GM12878 (cell line): ENCODE measurements around the gene ZKSCAN5. TPM values are rescaled to one million over a fixed set of nuclear protein-coding genes. Genes with fewer than 3 reads are reported as not detected.

ENCODE experiments used
- ATAC-seq: fragments of 200-7000 bp; cut with Tn5 transposase; 3 replicates; pipeline ENCODE4 v1.9.1; 2020; ENCODE audit warnings: mild to moderate bottlenecking, moderate library complexity
- BruUV-seq: library from RNA; stranded (reverse); fragments of 400-500 nt; replicated peaks from 2 replicates; lab custom pipeline; 2021; lab: Mats Ljungman, UMichigan
- CTCF ChIA-PET: fragments of 300-600 bp; sonication (Branson Sonifier 250); formaldehyde crosslinking; extraction: SDS; loops from one replicate; lab custom pipeline; 2021; ENCODE audit warnings: inconsistent platforms; lab: Yijun Ruan, JAX
- POLR2A ChIA-PET: fragments of 350-600 bp; formaldehyde crosslinking; extraction: SDS; loops from one replicate; lab custom pipeline; 2021; ENCODE audit warnings: inconsistent platforms; lab: Charles Lee
- RAD21 ChIA-PET: fragments of 300-600 bp; sonication (Branson Sonifier 250); formaldehyde crosslinking; loops from one replicate; lab custom pipeline; 2023; ENCODE audit warnings: antibody characterized with exemption; ENCODE audit not compliant: unreplicated experiment; lab: Charles Lee
- SMC1A ChIA-PET: fragments of 300-600 bp; sonication (Branson Sonifier 250); formaldehyde crosslinking; loops from one replicate; lab custom pipeline; 2023; ENCODE audit not compliant: unreplicated experiment, uncharacterized antibody; lab: Charles Lee
- DNase-seq: peaks from one replicate; pipeline ENCODE4 v3.0.0-alpha.2; 2011; ENCODE audit warnings: low read depth, low spot score
- FAIRE-seq: peaks from 3 replicates; lab custom pipeline; 2011; peaks lifted over from hg19 to GRCh38; lab: Jason Lieb, UNC
- H2AFZ ChIP-seq: 2 replicates; pipeline ENCODE4 v1.6.0; 2011; ENCODE audit warnings: low read depth, low read length, control low read depth; ENCODE audit not compliant: control insufficient read depth
- H3K27ac ChIP-seq: 2 replicates; pipeline ENCODE4 v1.5.1; 2011; ENCODE audit warnings: control low read depth; ENCODE audit not compliant: control insufficient read depth, insufficient read depth
- H3K27me3 ChIP-seq, 2 experiments: replicated peaks in 1 of 2; 2 replicates each; pipeline versions ENCODE4 v1.6.0 to v1.6.1; 2011; ENCODE audit warnings: low read length in 1 of 2; ENCODE audit not compliant: control insufficient read depth in 2 of 2, insufficient read depth in 2 of 2
- H3K36me3 ChIP-seq, 2 experiments: 2 replicates each; pipeline ENCODE4 v1.5.1; 2011; ENCODE audit warnings: low read length in 1 of 2; ENCODE audit not compliant: control insufficient read depth in 2 of 2, insufficient read depth in 2 of 2
- H3K4me1 ChIP-seq: 2 replicates; pipeline ENCODE4 v1.6.1; 2011; ENCODE audit warnings: mild to moderate bottlenecking, low read length, moderate library complexity, mixed read lengths; ENCODE audit not compliant: control insufficient read depth, insufficient read depth
- H3K4me2 ChIP-seq: 2 replicates; pipeline ENCODE4 v1.6.0; 2011; ENCODE audit warnings: control low read depth; ENCODE audit not compliant: control insufficient read depth, insufficient read depth
- H3K4me3 ChIP-seq: fragments of 200-600 bp; sonication (generic); 2 replicates; pipeline ENCODE4 v1.5.1; 2016
- H3K79me2 ChIP-seq: 2 replicates; pipeline ENCODE4 v1.6.0; 2011; ENCODE audit warnings: low read length; ENCODE audit not compliant: control insufficient read depth, insufficient read depth
- H3K9ac ChIP-seq: 2 replicates; pipeline ENCODE4 v1.8.0; 2011; ENCODE audit warnings: low read length, control low read depth, mixed read lengths; ENCODE audit not compliant: control insufficient read depth, insufficient read depth
- H3K9me3 ChIP-seq: replicated peaks from 3 replicates; pipeline ENCODE4 v1.5.1; 2011; ENCODE audit warnings: mild to moderate bottlenecking, low read length; ENCODE audit not compliant: control insufficient read depth, insufficient read depth
- H4K20me1 ChIP-seq: 2 replicates; pipeline ENCODE4 v1.6.0; 2011; ENCODE audit not compliant: control insufficient read depth, insufficient read depth
- KLF5 ChIP-seq: fragments of 450-650 bp; IDR thresholded peaks from 2 replicates; pipeline ENCODE4 v1.6.1; 2014; ENCODE audit warnings: mild to moderate bottlenecking; ENCODE audit not compliant: partially characterized antibody
- NBN ChIP-seq: fragments of 450-650 bp; IDR thresholded peaks from 2 replicates; pipeline ENCODE4 v1.6.1; 2016
- NR2C1 ChIP-seq: fragments of 450-650 bp; IDR thresholded peaks from 2 replicates; pipeline ENCODE4 v1.6.1; 2017; ENCODE audit warnings: antibody characterized with exemption, mild to moderate bottlenecking, moderate library complexity
- RB1 ChIP-seq: fragments of 450-650 bp; formaldehyde crosslinking; IDR thresholded peaks from 2 replicates; pipeline ENCODE4 v1.6.1; 2017; ENCODE audit warnings: mild to moderate bottlenecking, borderline replicate concordance
- TCF12 ChIP-seq: IDR thresholded peaks from 2 replicates; pipeline ENCODE4 v1.6.1; 2011; ENCODE audit warnings: low read depth, mild to moderate bottlenecking, low read length
- YY1 ChIP-seq: IDR thresholded peaks from 2 replicates; pipeline ENCODE4 v1.6.1; 2011; ENCODE audit warnings: low read depth, mild to moderate bottlenecking, low read length
- WGBS: methylation state at CpG from one replicate; pipeline ENCODE4 v1.1.6; 2016; ENCODE audit warnings: low lambda C conversion rate; ENCODE audit not compliant: insufficient replicate concordance, insufficient coverage; ENCODE audit errors: missing lambda C conversion rate; 5-methylcytosine and 5-hydroxymethylcytosine counted together
- in situ Hi-C: fragments of 300-500 bp; cut with MboI; formaldehyde crosslinking; loops from 9 replicates; pipeline ENCODE4 v1.14.3; 2018; ENCODE audit warnings: mixed read lengths
- intact Hi-C: fragments of 100-400 bp; cut with micrococcal nuclease; formaldehyde crosslinking; loops from one replicate; pipeline ENCODE4 v1.14.2; 2022; ENCODE audit not compliant: unreplicated experiment
- polyA plus RNA-seq, 11 experiments: library from polyadenylated mRNA; depleted of rRNA in 4 of 11; unstranded in 6 of 11; stranded (reverse) in 5 of 11; fragments of >200 nt; fragmentation: Nextera tagmentation in 4 of 11; fragmentation: Illumina TruSeq in 1 of 11; extraction: Ambion mirVana in 4 of 11; extraction: Trizol in 1 of 11; gene quantifications; 1 replicate in 1 of 11; 2 replicates in 10 of 11; pipeline versions ENCODE4 v1.2.1 to v1.2.3, GENCODE V29; 2011 to 2016; ENCODE audit warnings: inconsistent platforms in 2 of 11, missing spikeins in 2 of 11, low read depth in 1 of 11
- total RNA-seq, 4 experiments: library from RNA; depleted of rRNA in 3 of 4; stranded (reverse); fragments of >200 nt in 3 of 4; fragmentation: Illumina TruSeq in 1 of 4; extraction: Trizol in 1 of 4; gene quantifications; 2 replicates each; pipeline versions ENCODE4 v1.2.1 to v1.2.3, GENCODE V29; 2013 to 2021
- TF ChIP-seq, protein P1 (sequence below): IDR thresholded peaks from 2 replicates; pipeline ENCODE4 v1.6.1; 2012; ENCODE audit warnings: low read length, inconsistent platforms
- TF ChIP-seq, protein P2 (sequence below): IDR thresholded peaks from 2 replicates; pipeline ENCODE4 v1.6.1; 2011; ENCODE audit warnings: borderline replicate concordance, low read depth, mild to moderate bottlenecking, moderate library complexity, low read length; ENCODE audit not compliant: insufficient read depth, poor library complexity, severe bottlenecking

ZKSCAN5 gene
- total and polyA plus RNA-seq, 10 of the 15 experiments (the other 5 are each of a cell fraction or from before 2014, with no cell fraction given): 2.5 to 10.1 (median 7.7) TPM

DNA sequence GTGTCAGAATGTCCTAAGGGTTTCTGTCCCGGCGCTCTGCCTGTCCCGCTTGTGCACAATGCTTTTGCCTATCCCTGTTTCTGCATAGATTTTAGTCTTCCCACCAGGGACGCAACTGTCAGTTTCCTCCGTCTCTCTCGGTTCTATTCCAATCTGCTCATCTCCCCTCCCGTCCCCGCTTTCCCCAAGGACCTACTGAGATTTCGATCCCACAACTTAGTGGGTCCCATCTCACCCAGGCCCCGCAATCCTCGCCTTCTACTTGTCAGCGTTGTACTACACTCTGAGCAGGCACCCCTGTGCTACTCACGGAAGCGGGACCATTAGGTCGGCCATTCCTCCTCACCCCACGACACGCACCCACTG, 53.5 kb downstream of the ZKSCAN5 start:
- no TSS peak for BruUV-seq
- H3K9me3 ChIP-seq: no peaks in the 10 kb centered on the region
- no peak for TF ChIP-seq NR2C1
- TF ChIP-seq RB1: 0 out of 2 replicates have a peak, but pooled peaks have one; percentile 21
- TF ChIP-seq KLF5: peak; percentile 49
- TF ChIP-seq, protein P1, sequence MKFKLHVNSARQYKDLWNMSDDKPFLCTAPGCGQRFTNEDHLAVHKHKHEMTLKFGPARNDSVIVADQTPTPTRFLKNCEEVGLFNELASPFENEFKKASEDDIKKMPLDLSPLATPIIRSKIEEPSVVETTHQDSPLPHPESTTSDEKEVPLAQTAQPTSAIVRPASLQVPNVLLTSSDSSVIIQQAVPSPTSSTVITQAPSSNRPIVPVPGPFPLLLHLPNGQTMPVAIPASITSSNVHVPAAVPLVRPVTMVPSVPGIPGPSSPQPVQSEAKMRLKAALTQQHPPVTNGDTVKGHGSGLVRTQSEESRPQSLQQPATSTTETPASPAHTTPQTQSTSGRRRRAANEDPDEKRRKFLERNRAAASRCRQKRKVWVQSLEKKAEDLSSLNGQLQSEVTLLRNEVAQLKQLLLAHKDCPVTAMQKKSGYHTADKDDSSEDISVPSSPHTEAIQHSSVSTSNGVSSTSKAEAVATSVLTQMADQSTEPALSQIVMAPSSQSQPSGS: no peak
- no peak for TF ChIP-seq TCF12
- TF ChIP-seq, protein P2, sequence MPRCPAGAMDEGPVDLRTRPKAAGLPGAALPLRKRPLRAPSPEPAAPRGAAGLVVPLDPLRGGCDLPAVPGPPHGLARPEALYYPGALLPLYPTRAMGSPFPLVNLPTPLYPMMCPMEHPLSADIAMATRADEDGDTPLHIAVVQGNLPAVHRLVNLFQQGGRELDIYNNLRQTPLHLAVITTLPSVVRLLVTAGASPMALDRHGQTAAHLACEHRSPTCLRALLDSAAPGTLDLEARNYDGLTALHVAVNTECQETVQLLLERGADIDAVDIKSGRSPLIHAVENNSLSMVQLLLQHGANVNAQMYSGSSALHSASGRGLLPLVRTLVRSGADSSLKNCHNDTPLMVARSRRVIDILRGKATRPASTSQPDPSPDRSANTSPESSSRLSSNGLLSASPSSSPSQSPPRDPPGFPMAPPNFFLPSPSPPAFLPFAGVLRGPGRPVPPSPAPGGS: peak; percentile 4
- no peak for TF ChIP-seq NBN
- peak; percentile 92 for TF ChIP-seq YY1
- TF ChIP-seq, all 136 proteins: peak for 4
- H3K79me2 ChIP-seq: peaks cover 46% of the 10 kb centered on the region
- H3K4me2 ChIP-seq: peak overlapping the region; percentile 98; the same call in 1 of the 2 replicates
- DNase-seq (no peak), ATAC-seq (peak; percentile 80), FAIRE-seq (peak; percentile 44)
- SMC1A ChIA-PET: interaction anchor here (0.9 to 2.0 kb wide), 2 partner anchors 54 to 58 kb away, joined by 3 to 5 read pairs; partner anchors contain the start of genes ZKSCAN5 and ZSCAN25
- RAD21 ChIA-PET: interaction anchor here (0.9 to 2.1 kb wide), 4 partner anchors 53 to 362 kb away, joined by 3 to 10 read pairs (median 4); partner anchors contain the start of genes TRIM4, ZKSCAN5 and ZSCAN25
- H3K27ac ChIP-seq: peak overlapping the region; percentile 94
- POLR2A ChIA-PET: interaction anchor here (0.6 to 3.5 kb wide), 8 partner anchors 9 to 81 kb away, joined by 3 to 18 read pairs (median 4); partner anchors contain the start of genes ZKSCAN5, ZNF394 and ZSCAN25
- peak overlapping the region; percentile 98 for H3K9ac ChIP-seq
- H3K4me3 ChIP-seq: peak overlapping the region; percentile 100
- CTCF ChIA-PET: interaction anchor here (0.6 to 2.0 kb wide), 6 partner anchors 21 to 59 kb away, joined by 3 to 7 read pairs (median 3); partner anchors contain the start of genes ZKSCAN5, ZNF394 and ZSCAN25
- H3K27me3 ChIP-seq: no peaks in the 10 kb centered on the region
- intact Hi-C loops (loop anchor here (2.0 kb wide), 1 partner anchor 57 kb away; the partner anchor contains the start of gene ZNF394), in situ Hi-C loops (no loop called here)
- H3K4me1 ChIP-seq: no peaks in the 10 kb centered on the region
- under 1% methylated on average over 17 of the region's 17 CpGs for WGBS
- H2AFZ ChIP-seq: peak overlapping the region; percentile 90
- peaks cover 9 to 19% of the 10 kb centered on the region in 2 experiments for H3K36me3 ChIP-seq
- H4K20me1 ChIP-seq: no peaks in the 10 kb centered on the region
